A549 (cell line): ENCODE measurements around the gene CDC45.

Source experiments
- HOXA7 ChIP-seq: fragments of 250-450 bp; sonication (Bioruptor Pico); IDR thresholded peaks from 2 replicates; pipeline ENCODE4 v1.5.0; 2020; ENCODE audit warnings: mild to moderate bottlenecking, moderate library complexity
- JUN ChIP-seq, 2 experiments: fragments of >200 bp; sonication (Bioruptor Twin); formaldehyde crosslinking; IDR thresholded peaks; 2 replicates in 1 of 2; 3 replicates in 1 of 2; pipeline ENCODE4 v1.6.1; 2016 to 2017
- SREBF2 ChIP-seq: fragments of 450-650 bp; IDR thresholded peaks from 2 replicates; pipeline ENCODE4 v1.6.1; 2014; ENCODE audit warnings: mild to moderate bottlenecking, moderate library complexity
- ZC3H11A ChIP-seq: fragments of 450-650 bp; IDR thresholded peaks from 2 replicates; pipeline ENCODE4 v1.6.1; 2014; ENCODE audit warnings: antibody characterized with exemption, mild to moderate bottlenecking
- TF ChIP-seq, protein P1 (sequence below): fragments of >200 bp; sonication (Bioruptor Twin); formaldehyde crosslinking; IDR thresholded peaks from 3 replicates; pipeline ENCODE4 v1.5.1; 2016

DNA sequence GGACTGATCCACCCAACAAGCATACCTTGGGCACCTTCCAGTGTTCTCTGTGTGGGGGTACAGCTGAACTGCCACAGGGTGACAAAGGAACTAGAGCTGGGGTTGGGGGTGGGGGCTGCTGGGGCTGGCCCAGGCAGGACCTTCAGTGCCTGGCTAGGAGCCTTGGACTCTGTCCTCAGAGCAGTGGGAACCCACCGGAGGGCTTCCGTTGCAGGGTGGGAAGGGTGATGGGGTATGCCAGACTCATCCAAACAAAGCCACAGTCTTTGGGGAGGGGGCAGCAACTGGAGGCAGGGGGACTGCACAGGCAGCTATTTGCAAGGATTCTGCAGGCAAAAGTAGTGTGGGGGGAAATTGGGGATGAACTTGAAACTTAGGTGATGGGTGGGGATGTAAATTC lies 80.2 kb downstream of the CDC45 start:
- TF ChIP-seq JUN (IDR thresholded peaks at IDR 0.05) (no peak), SREBF2 (no peak), ZC3H11A (no peak), HOXA7 (CRISPR knock-in tag) (no peak)
- TF ChIP-seq, protein P1, sequence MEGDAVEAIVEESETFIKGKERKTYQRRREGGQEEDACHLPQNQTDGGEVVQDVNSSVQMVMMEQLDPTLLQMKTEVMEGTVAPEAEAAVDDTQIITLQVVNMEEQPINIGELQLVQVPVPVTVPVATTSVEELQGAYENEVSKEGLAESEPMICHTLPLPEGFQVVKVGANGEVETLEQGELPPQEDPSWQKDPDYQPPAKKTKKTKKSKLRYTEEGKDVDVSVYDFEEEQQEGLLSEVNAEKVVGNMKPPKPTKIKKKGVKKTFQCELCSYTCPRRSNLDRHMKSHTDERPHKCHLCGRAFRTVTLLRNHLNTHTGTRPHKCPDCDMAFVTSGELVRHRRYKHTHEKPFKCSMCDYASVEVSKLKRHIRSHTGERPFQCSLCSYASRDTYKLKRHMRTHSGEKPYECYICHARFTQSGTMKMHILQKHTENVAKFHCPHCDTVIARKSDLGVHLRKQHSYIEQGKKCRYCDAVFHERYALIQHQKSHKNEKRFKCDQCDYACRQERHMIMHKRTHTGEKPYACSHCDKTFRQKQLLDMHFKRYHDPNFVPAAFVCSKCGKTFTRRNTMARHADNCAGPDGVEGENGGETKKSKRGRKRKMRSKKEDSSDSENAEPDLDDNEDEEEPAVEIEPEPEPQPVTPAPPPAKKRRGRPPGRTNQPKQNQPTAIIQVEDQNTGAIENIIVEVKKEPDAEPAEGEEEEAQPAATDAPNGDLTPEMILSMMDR = no peak
